DMS53 treated with DMSO at 0.1 percent for 48 hours (cell line): ENCODE measurements around the gene CACUL1.
"Not testable (repeated sequence)": the region's sequence is repeated elsewhere in the genome, so short reads cannot be mapped to it uniquely, and the experiment has no call there.

ENCODE experiments used
- DNase-seq: peaks from one replicate; lab custom pipeline; 2025; ENCODE audit not compliant: unreplicated experiment; lab: John Stamatoyannopoulos, UW

The CACUL1 gene

DNA sequence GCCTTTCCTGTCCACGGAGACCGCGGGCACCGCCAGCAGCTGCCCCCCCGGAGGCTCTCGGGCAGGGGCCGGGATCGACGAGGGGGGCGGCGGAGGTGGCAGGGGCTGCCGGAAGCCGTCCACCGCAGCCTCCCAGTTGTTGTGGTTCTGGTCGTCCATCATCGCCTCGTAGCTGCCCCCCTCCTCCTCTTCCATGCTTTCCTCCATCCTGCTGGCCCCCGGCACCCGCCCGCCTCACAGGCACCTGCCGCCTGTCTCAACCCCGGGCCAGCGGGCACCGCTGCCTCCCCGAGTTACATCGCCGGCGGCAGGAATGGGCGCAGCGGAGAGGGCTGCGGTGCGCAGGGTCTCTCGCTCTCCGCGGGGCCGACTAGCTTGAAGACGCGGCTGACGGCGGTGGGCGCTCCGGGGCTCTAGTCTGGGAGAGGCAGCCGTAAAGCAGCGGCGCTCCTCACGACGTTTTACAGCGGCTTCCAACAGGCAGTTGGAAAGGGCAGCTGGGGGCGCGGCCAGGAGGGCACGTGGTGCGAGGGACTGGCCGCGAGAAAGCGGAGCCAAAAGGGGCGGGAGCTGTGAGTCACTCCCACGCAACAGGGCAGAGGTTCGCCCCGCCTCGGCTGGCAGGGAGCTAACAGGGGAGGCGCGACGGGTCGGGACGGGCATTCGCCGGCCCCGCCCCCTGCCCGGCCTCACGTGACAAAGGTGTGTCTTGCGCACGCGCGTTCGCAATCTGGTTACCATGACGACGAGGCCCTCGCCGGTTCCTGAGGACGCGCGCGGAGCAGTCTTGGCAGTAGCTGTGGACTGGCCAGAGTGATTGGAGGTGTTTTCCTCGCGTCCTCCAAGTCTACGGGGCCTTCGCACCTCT is at the start of gene CACUL1:
Gene CACUL1 (minus strand): TSS at position 415 of the 868 bp plus-strand sequence. CDS start 208 bp downstream, at position 207.
- peak; percentile 98 for DNase-seq

DNA sequence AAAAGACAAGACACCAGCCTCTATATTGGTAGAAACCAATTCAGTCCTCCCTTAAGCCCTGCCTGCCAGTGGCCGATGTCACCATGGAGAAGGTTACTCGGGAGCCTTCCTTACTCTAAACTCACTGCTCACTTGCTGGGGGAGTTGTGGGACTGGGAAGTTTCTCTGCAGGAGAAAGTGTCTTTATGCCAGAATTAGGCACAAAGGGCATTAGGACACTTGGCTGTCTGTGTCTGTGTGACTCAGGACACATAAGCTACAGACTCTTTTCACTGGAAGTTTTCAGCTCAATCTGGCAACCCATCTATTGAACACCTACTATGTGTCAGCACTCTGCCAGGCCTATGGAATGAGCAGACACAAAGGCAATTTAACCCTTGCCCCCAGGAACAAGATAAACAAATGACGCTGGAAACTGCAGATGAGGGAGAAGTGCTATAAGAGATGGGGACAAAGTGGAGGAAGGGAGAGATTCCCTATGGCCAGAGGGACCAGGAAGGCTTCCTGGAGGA is 49.5 kb upstream of the CACUL1 start:
- no peak for DNase-seq

DNA sequence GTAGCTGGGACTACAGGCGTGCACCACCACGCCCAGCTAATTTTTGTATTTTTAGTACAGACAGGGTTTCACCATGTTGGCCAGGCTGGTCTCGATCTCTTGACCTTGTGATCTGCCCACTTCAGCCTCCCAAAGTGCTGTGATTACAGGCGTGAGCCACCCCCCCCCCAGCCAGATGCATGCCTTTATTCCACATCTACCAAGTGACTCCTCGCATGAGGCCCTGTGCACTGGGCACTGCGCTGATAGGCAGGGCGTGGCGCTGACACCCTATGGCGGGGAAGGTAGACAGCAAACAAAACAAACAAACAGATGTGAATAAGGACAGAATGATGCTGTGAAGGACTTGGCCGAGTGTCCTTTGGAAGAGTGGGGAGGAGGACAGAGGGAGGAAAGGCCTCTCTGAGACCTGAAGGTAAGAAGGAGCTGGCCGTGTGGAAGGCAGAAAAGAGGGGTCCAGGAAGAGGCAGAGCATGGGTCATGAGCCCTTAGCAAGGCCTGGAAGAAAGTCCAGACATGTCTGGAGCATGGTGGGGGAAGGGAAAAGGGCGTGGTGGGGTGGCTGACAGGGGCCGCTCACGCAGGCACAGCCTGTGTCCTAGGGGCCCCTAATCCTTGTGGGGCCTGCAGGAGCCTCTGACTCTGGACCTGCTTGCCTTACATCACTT is 47.5 kb upstream of the CACUL1 start:
- no peak for DNase-seq

DNA sequence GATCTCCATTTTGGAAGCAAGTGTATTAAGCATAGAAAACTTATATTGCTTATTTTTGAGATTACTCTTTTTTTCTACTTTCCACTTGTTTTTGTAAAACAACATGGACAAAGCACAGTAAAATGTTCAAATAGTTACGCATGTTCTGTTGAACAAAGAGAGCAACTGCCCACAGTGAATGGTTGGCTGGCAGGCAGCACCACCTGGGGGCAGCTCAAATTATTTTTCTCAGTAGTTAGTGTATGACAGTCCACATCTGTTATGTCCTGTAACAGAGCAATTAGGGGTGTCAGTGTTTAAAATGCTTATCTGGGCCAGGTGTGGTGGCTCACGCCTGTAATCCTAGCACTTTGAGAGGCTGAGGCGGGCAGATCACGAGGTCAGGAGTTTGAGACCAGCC is 46.1 kb upstream of the CACUL1 start:
- DNase-seq = peak; percentile 43

DNA sequence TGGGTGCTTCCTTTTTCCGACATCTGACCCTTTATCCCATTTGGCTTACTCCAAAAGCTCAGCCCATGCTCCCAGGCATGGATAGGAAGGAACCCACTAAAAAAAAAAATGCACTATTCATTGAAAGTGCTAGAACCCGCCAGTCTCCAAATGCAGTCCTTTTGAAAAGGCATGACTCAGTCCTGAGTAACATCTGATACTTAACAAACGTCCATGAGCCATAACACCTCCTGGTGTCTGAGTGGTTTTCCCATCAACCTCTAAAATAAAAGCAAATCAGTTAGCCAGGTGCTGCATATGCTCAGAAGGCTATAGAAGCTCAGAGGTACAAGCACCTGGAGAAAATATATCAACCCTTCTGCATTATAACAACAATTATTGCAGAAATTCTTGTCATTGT is 45.0 kb upstream of the CACUL1 start:
- peak; percentile 95 for DNase-seq

DNA sequence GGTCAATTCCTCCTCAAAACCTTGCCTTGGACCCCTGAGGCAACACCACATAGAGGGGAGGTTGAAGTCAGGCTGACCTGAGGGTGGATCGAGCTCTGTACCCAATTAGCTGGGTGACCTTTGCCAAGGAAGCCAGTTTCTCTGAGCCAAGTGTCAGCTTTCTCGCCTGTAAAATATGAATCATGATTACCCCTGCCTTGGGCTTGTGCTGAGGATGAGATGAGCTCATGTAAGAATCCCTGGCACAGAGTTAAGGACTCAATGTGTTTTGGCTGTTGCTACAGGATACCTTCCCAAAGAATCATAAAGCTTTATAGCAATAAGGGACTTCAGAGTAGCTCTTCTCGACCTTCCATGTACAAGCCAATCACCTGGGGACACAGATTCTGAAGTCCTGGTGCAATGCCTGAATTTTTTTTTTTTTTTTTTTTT is 43.5 kb upstream of the CACUL1 start:
- no peak for DNase-seq

DNA sequence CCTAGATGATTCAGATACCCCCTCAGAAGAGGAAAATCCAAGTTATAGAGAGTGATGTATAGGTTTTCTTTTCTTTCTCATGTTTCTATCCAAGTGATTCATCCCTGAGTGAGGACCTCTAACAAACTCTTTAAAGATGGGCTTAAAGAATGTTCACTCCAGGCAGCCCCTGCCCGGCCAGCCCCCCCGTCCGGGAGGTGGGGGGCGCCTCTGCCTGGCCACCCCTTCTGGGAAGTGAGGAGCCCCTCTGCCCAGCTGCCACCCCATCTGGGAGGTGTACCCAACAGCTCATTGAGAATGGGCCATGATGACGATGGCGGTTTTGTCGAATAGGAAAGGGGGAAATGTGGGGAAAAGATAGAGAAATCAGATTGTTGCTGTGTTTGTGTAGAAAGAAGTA is 40.2 kb upstream of the CACUL1 start:
- DNase-seq = not testable (repeated sequence)

DNA sequence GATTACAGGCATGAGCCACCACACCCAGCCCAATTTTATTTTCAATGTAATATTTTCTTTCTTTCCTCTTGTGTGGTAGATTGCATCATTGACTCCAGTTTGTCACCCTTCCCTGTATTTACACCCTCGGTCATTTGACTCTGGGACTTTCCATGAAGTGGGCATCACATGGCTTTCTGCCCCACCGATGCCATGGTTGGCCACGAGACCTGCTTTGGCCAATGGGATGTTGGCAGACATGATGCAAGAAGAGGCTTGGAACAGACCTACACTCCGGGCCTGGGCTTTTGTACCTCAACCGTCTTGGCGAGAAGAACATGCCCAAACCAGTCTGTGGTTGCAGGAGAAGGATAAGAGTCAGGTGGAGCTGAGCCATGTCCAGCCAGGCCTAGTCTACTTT is 38.8 kb upstream of the CACUL1 start:
- DNase-seq = no peak

DNA sequence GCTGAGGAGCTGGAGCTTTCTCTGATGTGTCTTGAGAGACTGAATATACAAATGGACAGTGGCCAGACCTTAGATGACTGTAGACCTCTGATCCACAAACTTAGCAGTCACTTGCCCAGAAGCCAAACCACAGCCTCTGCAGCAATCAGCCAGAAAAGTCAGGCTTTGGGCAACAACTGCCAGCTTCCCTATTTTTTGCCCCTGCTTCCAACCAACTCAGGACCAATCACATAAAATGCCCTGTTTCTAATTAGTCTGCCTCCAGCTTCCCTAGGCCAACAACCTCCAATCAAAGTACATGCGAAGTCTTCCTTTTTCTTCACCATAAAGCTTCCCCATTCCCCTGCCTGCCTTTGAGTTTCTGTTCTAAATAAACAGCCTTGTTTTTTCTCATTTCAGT is 37.8 kb upstream of the CACUL1 start:
- DNase-seq = no peak

DNA sequence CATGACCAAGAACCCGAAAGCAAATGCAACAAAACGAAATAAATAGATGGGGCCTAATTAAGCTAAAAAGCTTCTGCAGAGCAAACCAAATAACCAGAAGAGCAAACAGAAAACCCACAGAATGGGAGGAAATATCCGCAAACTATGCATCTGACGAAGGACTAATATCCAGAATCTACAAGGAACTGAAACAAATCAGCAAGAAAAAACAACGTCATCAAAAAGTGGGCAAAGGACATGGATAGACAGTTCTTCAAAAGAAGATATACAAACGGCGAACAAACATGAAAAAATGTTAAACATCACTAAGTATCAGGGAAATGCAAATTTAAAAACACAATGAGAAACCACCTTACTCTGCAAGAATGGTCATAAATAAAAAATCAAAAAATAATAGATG is 35.3 kb upstream of the CACUL1 start:
- DNase-seq = no peak

DNA sequence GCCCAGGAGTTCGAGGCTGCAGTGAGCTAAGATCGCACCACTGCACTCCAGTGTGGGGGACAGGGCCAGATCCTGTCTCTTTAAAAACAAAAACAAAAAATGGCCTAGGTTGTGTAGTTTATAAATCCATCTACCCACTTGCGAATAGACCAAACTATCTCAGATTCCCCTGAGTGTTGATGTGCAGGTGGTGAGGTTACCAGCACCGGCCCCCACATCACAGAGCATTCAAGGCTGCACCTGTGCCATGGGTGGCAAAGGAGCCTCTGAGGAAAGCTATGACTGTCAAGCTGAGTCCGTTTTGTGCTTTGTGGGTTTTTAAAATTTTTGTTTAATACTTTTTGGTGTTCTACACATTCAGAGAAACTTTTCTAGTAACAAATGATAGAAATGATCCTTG is 30.8 kb upstream of the CACUL1 start:
- no peak for DNase-seq

DNA sequence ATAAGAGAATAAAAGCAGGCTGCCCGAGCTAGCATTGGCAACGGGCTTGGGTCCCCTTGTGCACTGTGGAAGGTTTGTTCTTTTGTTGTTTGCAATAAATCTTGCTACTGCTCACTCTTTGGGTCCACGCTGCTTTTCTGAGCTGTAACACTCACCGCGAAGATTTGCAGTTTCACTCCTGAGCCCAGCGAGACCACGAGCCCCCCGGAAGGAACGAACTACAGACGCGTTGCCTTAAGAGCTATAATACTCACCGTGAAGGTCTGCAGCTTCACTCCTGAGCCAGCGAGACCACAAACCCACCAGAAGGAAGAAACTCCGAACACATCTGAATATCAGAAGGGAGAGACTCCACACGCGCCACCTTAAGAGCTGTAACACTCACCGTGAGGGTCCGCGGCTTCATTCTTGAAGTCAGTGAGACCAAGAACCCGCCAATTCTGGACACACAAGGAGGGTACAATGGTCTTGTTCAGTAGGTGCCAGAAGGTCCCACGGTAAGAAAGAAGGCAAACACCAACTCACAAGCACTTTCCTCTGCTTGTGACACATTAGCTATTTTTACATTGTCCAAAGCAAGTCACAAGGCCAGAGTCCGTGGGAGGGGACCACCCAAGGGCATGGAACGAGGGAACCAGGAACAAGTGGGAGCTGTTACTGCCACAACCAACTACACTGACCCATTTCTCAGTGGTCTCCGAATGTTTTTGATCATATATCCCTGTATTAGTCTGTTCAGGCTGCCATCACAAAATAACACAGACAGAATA is 29.2 kb upstream of the CACUL1 start:
- no peak for DNase-seq

DNA sequence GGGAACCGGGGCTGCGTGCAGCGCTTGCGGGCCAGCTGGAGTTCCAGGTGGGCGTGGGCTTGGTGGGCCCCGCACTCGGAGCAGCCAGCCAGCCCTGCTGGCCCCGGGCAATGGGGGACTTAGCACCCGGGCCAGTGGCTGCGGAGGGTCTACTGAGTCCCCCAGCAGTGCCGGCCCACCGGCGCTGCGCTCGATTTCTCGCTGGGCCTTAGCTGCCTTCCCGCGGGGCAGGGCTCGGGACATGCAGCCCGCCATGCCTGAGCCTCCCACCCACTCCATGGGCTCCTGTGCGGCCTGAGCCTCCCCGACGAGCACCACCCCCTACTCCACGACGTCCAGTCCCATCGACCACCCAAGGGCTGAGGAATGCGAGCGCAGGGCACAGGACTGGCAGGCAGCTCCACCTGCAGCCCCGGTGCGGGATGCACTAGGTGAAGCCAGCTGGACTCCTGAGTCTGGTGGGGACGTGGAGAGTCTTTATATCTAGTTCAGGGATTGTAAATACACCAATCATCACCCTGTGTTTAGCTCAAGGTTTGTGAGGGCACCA is 28.2 kb upstream of the CACUL1 start:
- not testable (repeated sequence) for DNase-seq

DNA sequence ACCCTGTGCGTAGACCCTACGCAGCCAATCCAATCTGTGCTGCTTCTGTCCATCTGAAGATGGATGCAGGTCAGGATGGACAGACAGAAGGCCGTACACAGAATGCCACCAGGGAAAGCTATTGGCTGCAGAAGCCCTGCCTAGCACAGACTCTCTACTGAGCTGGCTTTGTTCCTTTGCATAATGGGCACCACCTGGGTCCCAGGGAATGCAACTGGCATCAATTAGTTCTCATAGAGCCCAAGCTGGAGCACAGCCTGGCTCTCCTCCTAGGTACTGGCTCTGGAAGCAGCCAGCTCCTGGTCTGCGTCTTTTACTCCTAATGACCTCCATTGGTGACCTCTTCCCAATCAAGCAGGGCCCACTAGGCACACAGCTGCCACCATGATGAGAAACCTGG is 26.8 kb upstream of the CACUL1 start:
- DNase-seq = no peak

DNA sequence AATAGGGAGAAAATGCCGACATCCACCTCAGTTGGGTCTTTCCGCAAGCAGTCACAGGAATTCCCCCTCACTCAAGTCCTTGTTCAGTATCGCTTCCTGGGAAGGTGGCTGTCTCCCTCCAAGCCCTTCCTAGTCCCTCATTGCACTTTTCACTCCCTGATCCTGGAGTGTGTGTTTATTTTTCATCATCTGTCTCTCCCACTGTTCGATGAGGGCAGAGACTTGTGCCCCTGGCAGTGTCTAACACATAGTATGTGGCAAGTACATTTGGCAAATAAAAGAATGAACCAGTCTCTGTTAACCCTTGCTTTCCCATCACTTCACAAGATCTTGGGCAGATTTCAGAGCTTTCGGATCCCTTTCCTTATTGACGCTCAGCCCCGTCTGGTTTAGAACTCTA is 24.0 kb upstream of the CACUL1 start:
- DNase-seq = no peak

DNA sequence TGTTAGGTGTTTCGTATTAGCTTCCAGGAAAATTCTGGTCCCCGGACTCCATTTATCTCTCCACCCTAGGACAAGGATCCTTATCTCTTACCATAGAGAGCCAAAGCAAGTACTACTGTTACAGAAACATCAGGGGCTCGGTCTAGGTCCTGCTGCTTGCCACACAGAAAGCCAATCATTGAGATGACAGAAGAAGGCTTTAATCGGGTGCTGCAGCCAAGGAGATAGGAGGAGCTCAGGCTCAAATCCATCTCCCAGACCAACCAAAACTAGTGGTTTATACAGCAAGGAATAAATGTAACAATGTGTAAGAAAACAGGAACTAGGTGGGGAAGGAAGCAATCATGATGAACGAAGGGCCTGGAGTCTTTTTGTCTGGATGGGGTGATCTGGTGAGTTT is 22.2 kb upstream of the CACUL1 start:
- DNase-seq = no peak

DNA sequence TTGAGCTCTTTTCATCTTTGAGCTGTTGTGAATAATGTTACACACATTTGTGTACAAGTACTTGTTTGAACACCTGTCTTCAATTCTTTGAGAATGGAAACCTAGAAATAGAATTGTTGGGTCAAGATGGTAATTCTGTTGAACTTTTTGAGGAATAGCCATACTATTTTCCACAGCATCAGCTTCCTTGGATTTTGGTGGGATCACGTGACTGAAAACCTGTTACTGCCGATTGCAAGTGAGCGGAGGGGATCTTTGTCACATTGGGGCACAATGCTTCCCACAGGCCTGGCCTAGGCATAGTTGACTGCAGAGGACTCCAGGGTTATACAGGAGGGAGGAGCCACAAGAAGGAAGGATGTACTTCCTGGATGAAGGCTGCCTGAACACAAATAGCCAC is 21.3 kb upstream of the CACUL1 start:
- no peak for DNase-seq

DNA sequence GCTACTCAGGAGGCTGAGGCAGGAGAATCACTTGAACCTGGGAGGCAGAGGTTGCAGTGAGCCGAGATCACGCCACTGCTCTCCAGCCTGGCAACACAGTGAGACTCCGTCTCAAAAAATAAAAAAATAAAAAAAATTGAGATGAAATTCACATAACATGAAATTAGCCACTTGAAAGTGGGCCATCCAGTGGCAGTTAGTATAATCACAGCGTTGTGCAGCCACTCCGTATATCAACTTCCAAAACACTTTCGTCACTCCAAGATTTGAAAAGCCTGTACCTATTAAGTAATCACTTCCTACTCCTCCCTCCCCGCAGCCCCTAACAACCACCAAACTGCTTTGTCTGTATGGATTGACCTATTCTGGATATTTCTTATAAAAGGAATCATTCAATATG is 20.7 kb upstream of the CACUL1 start:
- no peak for DNase-seq

DNA sequence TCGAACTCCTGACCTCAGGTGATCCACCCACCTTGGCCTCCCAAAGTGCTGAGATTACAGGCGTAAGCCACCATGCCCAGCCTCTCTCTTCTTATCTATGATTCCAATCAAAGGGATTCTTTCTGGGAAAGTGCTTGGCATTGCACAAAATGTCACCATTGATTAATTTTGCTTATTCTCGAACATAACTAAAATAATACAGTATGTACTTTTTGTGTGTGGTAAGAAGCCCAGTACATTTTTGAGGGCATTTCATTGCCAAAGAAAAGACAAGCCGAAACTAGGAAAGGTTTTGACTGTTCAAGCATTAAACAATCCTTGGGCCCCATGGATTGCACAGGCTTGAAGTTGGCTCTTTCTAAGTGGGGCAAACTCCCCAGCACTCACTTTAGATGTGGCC is 18.3 kb upstream of the CACUL1 start:
- no peak for DNase-seq

DNA sequence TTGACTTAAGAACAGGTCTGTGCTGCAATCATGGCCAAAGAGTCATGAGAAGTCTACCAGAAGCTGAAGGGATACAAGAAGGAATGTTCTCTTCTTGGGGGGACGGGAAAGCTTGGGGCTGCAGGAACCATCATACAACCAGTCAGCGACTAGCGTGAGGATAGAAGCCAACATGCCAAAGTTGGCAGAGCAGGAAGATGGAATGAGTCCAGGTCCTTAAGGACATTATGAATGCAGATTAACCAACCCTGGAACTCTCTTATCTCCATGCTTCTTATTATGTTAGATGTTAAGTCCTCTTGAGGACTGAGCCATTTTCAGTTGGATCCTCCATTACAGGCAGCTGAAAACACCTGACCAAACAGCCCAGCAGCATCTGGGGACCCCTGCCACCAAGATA is 17.2 kb upstream of the CACUL1 start:
- no peak for DNase-seq

DNA sequence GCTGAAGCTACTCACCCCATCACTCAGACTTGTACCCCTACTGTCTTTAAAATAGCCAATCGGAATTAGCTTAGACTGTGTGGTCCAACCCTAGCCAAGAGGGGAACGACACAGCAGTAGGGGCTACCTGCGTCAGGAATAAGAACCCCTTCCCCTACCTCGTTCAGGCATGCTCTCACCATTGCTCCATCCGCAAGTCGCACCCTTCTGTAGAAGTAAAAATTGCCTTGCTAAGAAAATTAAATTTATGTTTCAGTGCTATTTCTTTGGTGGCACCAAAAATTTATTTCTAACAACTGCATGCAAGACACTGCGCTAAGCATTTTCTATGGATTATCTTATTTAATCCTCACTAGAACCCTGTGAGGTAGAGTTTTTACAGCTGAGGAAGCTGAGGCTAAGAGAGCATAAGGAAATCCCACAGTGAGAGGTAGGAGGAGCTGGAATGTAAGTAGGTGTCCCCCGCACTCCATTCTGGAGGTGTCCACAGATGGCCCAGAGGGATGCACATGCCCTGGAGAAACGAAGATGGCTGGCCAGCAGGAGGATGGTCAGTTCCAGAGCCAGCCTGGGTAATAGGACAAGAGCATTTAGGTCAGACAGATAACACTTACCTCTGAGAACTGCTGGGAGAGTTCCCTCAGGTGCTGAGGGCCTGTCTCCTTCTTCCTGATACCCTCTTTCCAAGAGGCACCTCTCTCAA is 15.3 kb upstream of the CACUL1 start:
- no peak for DNase-seq
